Activated naive CD4-positive, alpha-beta T cell treated with anti-CD3 and anti-CD28 coated beads, Interleukin-2, amount 50 U/mL, for 16 hours (primary cell): Measurements from ENCODE around the gene CLSTN2.

Experiments
- DNase-seq: peaks from one replicate; pipeline ENCODE4 v3.0.0-alpha.2; 2020

Gene CLSTN2

GRCh38 chr3:140529096-140529495 is 594.1 kb downstream of the CLSTN2 start:
- DNase-seq: no peak

GRCh38 chr3:140529558-140529957 is 594.6 kb downstream of the CLSTN2 start:
- DNase-seq: no peak

GRCh38 chr3:140530131-140530530 is 595.1 kb downstream of the CLSTN2 start:
- no peak for DNase-seq

- DNase-seq: no peak
These were observed 595.6 kb downstream of the CLSTN2 start for GRCh38 chr3:140530603-140531002.

- DNase-seq: no peak
These were observed 597.9 kb downstream of the CLSTN2 start for GRCh38 chr3:140532793-140533330.

GRCh38 chr3:140536926-140537726 is 602.1 kb downstream of the CLSTN2 start:
- DNase-seq: no peak

GRCh38 chr3:140537727-140538082 is 602.7 kb downstream of the CLSTN2 start:
- DNase-seq: no peak

- DNase-seq: no peak
These were observed 605.3 kb downstream of the CLSTN2 start for GRCh38 chr3:140540262-140540661.

GRCh38 chr3:140541975-140542653 is 607.1 kb downstream of the CLSTN2 start:
- DNase-seq: no peak

- no peak for DNase-seq
These were observed 610.2 kb downstream of the CLSTN2 start for GRCh38 chr3:140545197-140545596.

GRCh38 chr3:140545756-140546155 is 610.8 kb downstream of the CLSTN2 start:
- DNase-seq: no peak

GRCh38 chr3:140546649-140547048 is 611.7 kb downstream of the CLSTN2 start:
- no peak for DNase-seq

GRCh38 chr3:140552403-140552802 is 617.4 kb downstream of the CLSTN2 start:
- no peak for DNase-seq

GRCh38 chr3:140552898-140553297 is 617.9 kb downstream of the CLSTN2 start:
- no peak for DNase-seq

GRCh38 chr3:140553591-140553990 is 618.6 kb downstream of the CLSTN2 start:
- no peak for DNase-seq

GRCh38 chr3:140555666-140556065 is 620.7 kb downstream of the CLSTN2 start:
- no peak for DNase-seq

- DNase-seq: no peak
These were observed 622.5 kb downstream of the CLSTN2 start for GRCh38 chr3:140557476-140557875.

- no peak for DNase-seq
These were observed 624.6 kb downstream of the CLSTN2 start for GRCh38 chr3:140559546-140559945.

- DNase-seq: no peak
These were observed 628.3 kb downstream of the CLSTN2 start for GRCh38 chr3:140563206-140563760.

- no peak for DNase-seq
These were observed 633.1 kb downstream of the CLSTN2 start for GRCh38 chr3:140568131-140568530.

GRCh38 chr3:140568842-140569520 is 634.0 kb downstream of the CLSTN2 start:
- no peak for DNase-seq

GRCh38 chr3:140570602-140571001 is 635.6 kb downstream of the CLSTN2 start:
- no peak for DNase-seq

GRCh38 chr3:140571836-140572235 is 636.9 kb downstream of the CLSTN2 start:
- no peak for DNase-seq
